GM18499 (cell line): ENCODE results near the gene PIK3CD.

ENCODE experiments used
- ATAC-seq: cut with Tn5 transposase; IDR thresholded peaks from one replicate; pipeline ENCODE4 v1.9.1; 2021; ENCODE audit warnings: moderate number of reproducible peaks; ENCODE audit not compliant: insufficient read depth, unreplicated experiment

PIK3CD gene

GRCh38 chr1:9651565-9652378, at the start of gene PIK3CD:
Gene PIK3CD (plus strand): TSS chr1:9651731. CDS start chr1:9710456, 58,725 bp downstream.
- ATAC-seq: no peak

- no peak for ATAC-seq
Measured at GRCh38 chr1:9601942-9602793, 49.4 kb upstream of the PIK3CD start.

DNA sequence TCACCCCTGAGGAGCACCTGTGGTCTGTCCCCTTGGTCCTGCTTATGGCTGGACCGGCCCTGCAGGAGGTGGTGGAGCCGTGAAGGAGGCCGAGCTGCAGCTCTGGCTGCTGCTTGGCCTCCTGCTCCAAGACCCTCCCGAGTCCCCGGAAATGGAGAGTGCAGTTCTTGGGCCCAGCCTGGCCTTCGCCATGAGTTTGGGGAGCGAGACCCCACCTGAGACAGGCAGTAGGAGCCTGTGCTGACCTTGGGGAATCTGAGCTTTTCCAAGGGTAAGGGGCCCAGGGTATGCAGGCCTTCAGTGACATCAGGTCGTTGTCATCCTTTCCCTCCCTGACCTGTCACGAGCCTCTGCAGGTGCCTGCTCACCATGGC, 48.8 kb upstream of the PIK3CD start:
- ATAC-seq: no peak

- ATAC-seq: no peak
Measured at GRCh38 chr1:9603307-9603706, 48.2 kb upstream of the PIK3CD start.

DNA sequence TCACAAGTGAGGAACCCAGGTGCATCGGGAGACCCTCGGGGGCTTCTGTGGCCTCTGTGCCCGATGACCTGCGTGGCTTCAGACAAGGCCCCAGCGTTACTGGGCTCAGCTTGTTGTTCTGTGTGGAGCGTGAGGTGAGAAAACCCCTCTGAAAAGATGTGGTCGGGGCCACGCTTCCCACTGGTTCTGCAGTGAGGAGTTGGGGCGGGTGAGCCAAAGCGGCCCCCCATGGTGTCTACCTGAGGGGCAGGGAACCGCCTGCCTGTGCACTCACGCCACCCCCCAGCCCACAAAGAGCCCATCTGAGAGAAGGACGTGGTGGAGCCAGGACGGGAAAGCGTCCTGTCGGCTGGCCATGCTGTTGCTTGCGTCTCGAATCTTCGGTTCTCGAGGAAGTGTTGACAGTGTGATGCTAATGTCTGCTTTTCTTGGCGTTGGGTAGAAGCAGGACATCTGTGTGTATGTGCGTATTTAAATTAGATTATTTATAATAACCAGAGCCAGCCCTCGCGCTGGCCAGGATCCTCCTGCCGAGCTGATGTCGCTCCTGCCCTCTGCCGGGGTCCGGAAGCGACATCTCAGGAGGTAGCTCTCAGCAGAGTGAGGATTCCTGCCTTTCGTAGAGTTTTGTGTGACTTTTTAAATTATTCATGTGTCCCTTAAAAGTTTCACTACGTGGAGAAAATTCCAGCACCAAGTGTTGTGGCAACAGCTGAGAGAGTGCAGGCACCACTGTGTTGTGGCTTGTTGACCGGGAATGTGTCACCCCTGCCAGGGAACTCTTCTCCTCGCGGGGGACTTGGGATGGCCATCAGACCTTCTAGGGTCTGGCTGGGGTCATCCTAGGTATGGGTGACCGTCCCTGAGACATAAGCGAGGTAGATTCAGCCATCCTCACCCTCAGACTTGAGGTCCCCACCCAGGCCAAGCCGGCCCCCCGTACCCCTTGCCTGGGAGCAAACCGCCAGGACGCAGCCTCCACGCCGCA, 47.5 kb upstream of the PIK3CD start:
- no peak for ATAC-seq

- no peak for ATAC-seq
Measured at GRCh38 chr1:9604836-9605235, 46.7 kb upstream of the PIK3CD start.

DNA sequence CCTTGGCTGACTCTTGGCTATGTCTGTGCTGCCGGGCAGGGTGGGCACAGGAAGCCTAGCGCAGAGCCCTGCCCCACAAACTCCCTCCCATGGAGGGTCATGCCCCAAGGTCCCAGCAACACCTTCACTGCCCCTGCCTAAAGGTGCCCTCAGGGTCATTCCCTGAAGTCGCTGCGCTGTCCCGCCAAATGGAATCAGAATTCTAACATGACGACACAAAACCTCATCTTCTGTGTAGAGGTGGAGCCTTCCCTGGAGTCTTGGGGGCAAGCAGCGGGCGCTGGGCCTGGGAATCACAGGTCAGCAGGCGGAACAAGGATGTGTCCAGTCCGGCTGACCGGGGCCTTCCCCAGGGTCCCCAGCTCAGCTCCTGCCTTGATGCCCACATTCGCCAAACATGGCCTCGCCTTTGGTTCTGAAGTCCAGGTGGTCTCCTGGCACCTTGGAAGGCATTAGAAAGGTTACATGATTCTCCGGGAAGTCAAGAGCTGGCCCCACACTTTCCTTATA, 45.5 kb upstream of the PIK3CD start:
- ATAC-seq: no peak

- ATAC-seq: no peak
Measured at GRCh38 chr1:9606458-9606857, 45.1 kb upstream of the PIK3CD start.

DNA sequence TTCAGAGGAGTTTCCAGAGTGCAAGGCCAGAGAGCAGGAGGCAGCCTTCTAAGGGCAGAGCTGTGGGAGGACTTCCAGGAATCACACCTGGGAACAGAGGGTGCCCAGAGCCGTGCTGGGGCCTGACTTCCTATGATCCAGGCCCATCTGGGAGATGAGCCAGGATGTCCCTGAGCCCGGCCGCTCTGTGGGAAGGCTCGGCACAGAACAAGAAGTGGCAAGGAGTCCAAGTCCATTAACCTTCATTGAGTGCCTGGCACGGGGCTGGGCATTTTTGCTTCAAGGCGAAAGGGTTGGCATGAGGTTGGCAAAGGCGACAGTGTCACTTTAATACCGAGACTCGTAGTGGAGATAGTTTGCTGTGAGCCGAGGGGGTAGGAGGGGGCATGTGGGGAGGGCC, 44.6 kb upstream of the PIK3CD start:
- no peak for ATAC-seq

- no peak for ATAC-seq
Measured at GRCh38 chr1:9607352-9607751, 44.2 kb upstream of the PIK3CD start.

- no peak for ATAC-seq
Measured at GRCh38 chr1:9609998-9610397, 41.5 kb upstream of the PIK3CD start.

DNA sequence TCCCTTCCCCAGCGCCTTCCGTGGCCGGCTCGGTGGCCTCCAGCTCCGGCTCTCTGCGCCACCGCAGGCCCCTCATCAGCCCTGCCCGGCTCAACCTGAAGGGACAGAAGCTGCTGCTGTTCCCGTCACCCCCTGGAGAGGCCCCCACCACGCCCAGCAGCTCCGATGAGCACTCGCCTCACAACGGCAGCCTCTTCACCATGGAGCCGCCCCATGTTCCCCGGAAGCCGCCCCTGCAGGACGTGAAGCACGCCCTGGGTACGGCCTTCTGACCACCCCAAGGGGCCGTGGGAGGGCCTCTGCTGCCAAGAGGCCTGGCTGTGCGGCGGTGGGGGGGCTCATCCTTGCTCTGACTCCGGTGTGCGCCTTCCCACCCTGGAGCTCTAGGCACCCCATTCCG, 41.0 kb upstream of the PIK3CD start:
- ATAC-seq: no peak

DNA sequence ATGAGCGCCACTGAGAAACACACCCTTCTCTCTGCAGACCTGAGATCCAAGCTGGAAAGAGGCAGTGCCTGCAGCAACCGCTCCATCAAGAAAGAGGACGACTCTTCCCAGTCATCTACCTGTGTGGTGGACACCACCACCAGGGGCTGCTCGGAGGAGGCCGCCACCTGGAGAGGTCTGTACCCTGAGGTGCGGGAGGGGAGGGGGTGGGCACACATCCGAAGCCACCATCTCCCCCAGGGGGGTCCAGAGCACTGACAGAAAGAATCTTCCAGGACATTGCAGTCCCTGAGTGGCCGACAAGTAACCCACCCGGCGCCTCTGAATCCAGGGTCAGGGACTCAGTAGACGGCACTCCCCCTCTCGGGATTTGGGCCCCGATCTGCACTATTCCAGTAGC, 39.8 kb upstream of the PIK3CD start:
- ATAC-seq: no peak

GRCh38 chr1:9612162-9612845, 39.2 kb upstream of the PIK3CD start:
- no peak for ATAC-seq

- no peak for ATAC-seq
Measured at GRCh38 chr1:9612871-9613624, 38.5 kb upstream of the PIK3CD start.

GRCh38 chr1:9613625-9614299, 37.8 kb upstream of the PIK3CD start:
- no peak for ATAC-seq

- ATAC-seq: no peak
Measured at GRCh38 chr1:9615316-9616063, 36.0 kb upstream of the PIK3CD start.
